Measurements from ENCODE around the gene AHRR. TPM values are rescaled to one million over a fixed set of nuclear protein-coding genes. Genes with fewer than 3 reads are reported as not detected.
"Not testable (repeated sequence)": the region's sequence is repeated elsewhere in the genome, so short reads cannot be mapped to it uniquely, and the experiment has no call there.

AHRR gene
- total RNA-seq, 1 donor: 22.5 TPM

DNA sequence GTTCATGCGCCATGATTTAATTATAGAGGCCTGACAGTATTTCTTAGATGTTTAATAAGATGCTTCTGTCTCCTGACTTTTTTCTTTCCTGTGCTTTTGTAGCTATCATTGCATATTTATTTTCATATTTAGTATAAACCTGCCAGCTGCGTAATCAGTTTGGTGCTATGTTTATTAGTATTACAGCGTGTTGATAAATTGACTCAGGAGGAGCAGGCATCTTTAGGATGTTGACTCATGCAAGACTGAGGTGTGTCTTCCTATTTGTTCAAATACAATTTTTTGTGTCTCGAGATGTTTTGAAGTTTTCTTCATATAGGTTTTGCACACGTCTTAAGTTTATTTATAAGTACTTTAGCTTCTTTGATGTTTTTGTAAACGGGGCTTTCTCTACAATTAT lies 85.5 kb downstream of the AHRR start:
- TF ChIP-seq CTCF (IDR thresholded peaks at IDR 0.05; ENCODE audit: insufficient read depth, low read depth, low read length): no peak
- H3K4me3 ChIP-seq (ENCODE audit: low read depth, low read length): no peak overlapping the region
- DNase-seq (ENCODE audit: low read depth): no peak

- no peak overlapping the region for H3K4me3 ChIP-seq (ENCODE audit: low read depth, low read length)
- no peak for TF ChIP-seq CTCF (IDR thresholded peaks at IDR 0.05; ENCODE audit: insufficient read depth, low read depth, low read length)
- DNase-seq (ENCODE audit: low read depth): no peak
Measured at GRCh38 chr5:407801-408268, 86.3 kb downstream of the AHRR start.

DNA sequence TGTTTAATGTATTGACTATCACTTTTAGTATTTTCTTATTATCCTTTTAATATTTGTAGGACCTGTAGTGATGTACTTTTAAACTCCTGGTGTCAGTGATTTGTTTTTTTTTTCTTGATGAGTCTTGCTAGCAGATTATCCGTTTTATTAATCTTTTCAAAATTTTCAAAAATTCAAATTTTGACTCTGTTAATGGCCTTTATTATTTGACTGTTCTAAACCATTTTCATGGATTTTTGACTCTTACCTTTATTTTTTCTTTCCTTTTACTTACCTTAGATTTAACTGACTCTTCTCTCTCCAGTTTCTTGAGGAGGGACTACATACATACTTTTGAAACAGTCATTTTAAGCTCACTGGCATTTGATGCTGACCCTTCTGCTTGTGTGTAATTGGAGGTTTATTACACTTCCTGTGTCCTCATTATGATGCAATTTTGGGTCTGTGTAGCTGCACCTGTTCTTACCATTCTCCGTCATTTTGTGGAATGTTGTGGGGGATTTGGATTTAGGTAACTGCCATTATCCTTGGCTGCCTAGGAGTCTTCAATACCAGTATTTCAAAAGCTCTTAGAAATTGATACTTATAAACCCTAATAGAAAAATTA lies 89.5 kb downstream of the AHRR start:
- TF ChIP-seq CTCF (IDR thresholded peaks at IDR 0.05; ENCODE audit: insufficient read depth, low read depth, low read length): no peak
- peak; percentile 28 for DNase-seq (ENCODE audit: low read depth)
- H3K4me3 ChIP-seq (ENCODE audit: low read depth, low read length): no peak overlapping the region

GRCh38 chr5:411728-412127 lies 90.2 kb downstream of the AHRR start:
- DNase-seq (ENCODE audit: low read depth): no peak
- TF ChIP-seq CTCF (IDR thresholded peaks at IDR 0.05; ENCODE audit: insufficient read depth, low read depth, low read length): no peak
- H3K4me3 ChIP-seq (ENCODE audit: low read depth, low read length): no peak overlapping the region

DNA sequence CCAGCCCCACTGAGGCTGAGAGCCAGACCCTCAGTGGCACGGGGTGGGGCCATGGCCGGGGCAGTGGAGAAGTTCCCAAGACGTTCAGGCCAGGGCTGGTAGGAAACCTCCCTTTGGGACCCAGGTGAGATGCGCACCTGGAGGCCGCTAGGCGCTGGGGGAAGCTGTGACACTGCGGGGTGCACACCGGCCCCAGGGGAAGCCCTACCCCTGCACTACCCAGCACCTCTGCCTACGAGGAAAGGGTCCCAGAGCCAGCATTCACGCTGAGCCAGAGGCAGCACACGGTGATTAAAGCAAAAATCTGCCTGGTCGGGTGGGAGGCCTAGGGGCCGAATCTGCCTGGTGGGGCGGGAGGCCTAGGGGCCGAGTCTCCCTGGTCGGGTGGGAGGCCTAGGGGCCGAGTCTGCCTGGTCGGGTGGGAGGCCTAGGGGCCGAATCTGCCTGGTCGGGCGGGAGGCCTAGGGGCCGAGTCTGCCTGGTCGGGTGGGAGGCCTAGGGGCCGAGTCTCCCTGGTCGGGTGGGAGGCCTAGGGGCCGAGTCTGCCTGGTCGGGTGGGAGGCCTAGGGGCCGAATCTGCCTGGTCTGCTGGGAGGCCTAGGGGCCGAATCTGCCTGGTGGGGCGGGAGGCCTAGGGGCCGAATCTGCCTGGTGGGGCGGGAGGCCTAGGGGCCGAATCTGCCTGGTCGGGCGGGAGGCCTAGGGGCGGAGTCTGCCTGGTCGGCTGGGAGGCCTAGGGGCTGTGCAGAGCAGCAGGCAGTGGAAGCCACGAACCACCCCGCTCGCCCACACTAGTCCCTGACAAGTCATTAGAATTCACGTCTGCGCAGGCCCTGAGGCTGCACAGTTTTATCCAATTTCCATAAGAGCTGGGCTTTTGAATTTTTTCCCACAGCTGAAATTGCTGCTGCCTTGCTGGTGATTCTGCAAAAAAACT lies 93.7 kb downstream of the AHRR start:
- peak; percentile 43 for DNase-seq (ENCODE audit: low read depth)
- not testable (repeated sequence) for H3K4me3 ChIP-seq (ENCODE audit: low read depth, low read length)

DNA sequence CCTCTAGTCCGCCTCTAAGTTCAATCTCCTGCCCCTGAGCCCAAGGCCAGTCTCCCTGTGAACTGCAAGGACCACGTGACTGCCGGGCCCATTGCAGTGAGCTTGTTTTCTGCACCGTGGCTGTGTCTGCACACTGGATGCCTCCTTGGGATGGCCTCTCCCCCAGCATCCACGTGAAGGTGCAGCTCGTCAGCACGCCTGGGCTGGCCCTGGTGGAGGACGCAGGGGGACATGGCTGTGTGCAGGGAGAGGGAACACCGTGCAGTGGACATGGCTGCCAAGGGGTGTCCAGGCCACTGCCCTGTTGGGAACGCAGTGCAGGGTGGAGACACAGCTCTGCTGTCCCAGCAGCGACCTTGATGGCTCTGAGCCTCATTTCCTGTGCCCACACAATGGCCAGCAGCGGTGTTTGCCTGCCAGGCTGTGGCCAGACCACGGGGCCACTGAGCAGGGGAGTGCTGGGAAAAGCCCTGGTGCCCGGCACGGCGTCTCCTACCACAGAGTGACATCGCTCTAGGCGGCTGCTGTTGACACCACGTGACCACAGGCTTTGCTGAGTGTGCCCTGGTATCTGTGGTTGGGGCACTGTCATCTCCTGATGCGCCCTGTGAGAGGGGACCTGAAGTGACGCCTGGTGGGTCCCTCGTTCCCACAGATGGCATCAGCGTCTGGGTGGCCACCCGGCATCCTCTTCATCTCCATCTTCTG lies 94.6 kb downstream of the AHRR start:
- no peak for TF ChIP-seq CTCF (IDR thresholded peaks at IDR 0.05; ENCODE audit: insufficient read depth, low read depth, low read length)
- H3K4me3 ChIP-seq (ENCODE audit: low read depth, low read length): no peak overlapping the region
- no peak for DNase-seq (ENCODE audit: low read depth)

DNA sequence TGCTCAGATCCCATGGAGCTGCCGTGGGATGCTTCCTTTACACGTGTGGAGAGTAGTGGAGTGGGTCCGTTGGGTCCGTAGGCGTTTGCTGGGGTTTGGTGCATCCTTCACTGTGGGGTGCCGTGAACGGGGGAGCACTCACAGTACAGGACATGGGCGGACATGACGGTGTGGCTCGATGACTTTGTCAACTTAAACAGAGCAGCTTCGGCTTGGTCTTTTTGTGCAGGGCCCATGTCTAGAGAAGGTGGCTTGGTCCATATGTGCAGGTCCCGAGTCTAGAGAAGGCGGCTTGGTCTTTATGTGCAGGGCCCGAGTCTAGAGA lies 95.1 kb downstream of the AHRR start:
- H3K4me3 ChIP-seq (ENCODE audit: low read depth, low read length): no peak overlapping the region
- no peak for DNase-seq (ENCODE audit: low read depth)
- TF ChIP-seq CTCF (IDR thresholded peaks at IDR 0.05; ENCODE audit: insufficient read depth, low read depth, low read length): no peak

Data from fibroblast of villous mesenchyme (primary cell).